Left renal pelvis (tissue), 4 donors: ENCODE data around the gene RALGAPB. TPM values are rescaled to one million over a fixed set of nuclear protein-coding genes. Genes with fewer than 3 reads are reported as not detected.
"Not testable (repeated sequence)": the region's sequence is repeated elsewhere in the genome, so short reads cannot be mapped to it uniquely, and the experiment has no call there.

Experiments used
- DNase-seq, 4 donors: peaks; one replicate each; pipeline ENCODE4 v3.0.0-alpha.2; 2013; ENCODE audit warnings: low read depth in 4 of 4, low spot score in 3 of 4
- polyA plus RNA-seq, 4 donors: library from polyadenylated mRNA; unstranded; fragments of 120-200 nt; gene quantifications; one replicate each; pipeline ENCODE4 v1.2.1, GENCODE V29; 2013; ENCODE audit not compliant: insufficient read length in 4 of 4

The RALGAPB gene
- polyA plus RNA-seq, 4 donors, result 31.3 to 41.9 (median 38.5) TPM

DNA sequence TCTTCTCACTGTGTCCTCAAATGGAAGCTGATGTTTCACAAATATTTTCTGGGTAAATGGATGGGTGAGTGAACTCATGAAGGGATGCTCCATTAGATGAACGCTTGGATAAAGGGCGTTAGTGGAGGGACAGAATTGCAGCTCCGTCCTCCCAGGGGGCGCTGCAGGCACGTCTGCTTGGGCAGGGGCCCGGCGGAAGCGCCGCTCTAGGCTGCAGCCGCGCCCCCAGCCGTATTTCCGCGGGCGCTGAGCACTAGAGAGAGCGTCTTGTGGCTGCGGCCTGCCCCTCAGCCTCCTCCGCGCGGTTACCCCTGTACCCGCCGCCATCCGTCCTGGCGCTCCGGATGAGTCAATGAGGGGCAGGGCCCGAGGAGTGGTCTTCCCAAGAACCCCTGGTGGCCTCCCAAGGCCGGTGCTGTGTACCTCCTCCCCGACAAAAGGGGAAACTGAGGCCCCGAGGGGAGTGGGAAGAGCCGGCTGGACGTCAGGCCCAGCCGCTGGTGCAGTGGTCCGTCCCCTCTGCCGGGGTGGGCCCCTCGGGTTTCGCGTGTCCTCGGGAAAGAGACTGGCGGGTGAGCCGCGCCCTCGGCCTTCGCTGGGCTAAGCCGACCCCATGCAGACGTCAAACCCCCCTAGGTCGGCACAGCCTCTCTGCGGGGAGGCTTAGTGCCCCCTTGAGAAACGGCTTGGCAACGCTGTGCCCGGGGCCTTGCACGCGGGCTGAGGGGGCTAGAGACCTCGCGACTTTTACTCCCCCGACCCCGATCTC, 26.0 kb upstream of the RALGAPB start:
- peak; percentile 71 to 82 (median 79) for DNase-seq

DNA sequence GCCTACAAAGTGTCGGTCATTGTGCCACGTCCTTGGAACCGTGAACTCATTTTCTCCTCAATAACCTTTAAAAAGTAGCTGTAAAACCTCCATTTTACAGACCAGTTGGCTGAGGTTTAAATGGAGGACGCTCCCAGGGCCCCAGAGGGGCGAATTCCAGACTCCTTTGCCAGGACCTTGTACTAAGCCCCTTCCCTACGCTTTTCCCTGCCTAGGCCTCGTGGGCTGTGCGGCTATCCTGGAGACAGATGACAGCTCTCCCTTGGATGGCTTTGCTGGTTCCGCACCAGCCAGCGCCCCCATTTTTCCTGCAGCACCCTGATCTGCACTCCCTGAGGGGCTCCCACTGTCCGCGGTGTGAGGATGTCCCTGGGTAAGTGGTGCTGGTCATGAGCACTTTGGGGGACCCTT, 25.4 kb upstream of the RALGAPB start:
- no peak for DNase-seq

- no peak for DNase-seq
Measured at GRCh38 chr20:38447931-38448675, 24.5 kb upstream of the RALGAPB start.

GRCh38 chr20:38449046-38449445, 23.6 kb upstream of the RALGAPB start:
- DNase-seq, result no peak

- DNase-seq, result no peak
Measured at GRCh38 chr20:38450412-38450975, 22.1 kb upstream of the RALGAPB start.

- DNase-seq, result no peak
Measured at GRCh38 chr20:38452880-38453624, 19.6 kb upstream of the RALGAPB start.

GRCh38 chr20:38453941-38454340, 18.7 kb upstream of the RALGAPB start:
- no peak for DNase-seq

DNA sequence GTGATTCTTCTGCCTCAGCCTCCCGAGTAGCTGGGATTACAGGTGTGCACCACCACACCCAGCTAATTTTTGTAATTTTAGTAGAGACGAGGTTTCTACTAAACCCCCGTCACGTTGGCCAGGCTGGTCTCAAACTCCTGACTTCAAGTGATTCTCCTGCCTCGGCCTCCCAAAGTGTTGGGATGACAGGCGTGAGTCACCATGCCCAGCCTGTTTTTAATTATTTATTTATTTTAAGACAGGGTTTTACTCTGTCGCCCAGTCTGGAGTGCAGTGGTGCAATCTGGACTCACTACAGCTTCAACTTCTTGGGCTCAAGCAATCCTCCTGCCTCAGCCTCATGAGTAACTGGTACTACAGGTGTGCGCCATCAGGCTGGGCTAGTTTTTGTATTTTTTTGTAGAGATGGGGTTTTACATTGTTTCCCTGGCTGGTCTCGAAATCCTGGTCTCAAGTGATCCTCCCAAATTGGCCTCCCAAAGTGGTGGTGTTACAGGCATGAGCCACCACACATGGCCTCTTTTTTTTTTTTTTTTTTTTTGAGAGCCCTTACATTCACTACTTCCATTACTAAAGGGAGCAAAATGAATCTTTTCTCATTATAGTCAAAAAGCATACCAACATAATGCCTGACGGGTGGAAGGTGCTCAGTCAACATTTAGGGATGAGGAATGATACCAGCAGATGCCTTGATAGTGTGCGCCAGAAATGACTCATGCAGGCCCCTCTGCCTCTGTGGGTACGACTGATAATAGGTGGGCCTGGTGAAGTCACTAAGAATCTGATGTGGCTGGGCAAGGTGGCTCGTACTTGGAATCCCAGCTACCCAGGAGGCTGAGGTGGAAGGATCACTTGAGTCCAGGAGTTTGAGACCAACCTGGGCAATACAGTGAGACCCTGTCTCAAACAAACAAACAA, 17.8 kb upstream of the RALGAPB start:
- no peak for DNase-seq

- no peak for DNase-seq
Measured at GRCh38 chr20:38458314-38458713, 14.3 kb upstream of the RALGAPB start.

GRCh38 chr20:38460040-38460623, 12.5 kb upstream of the RALGAPB start:
- DNase-seq, result peak in 2 of 4 donors; percentile 35 to 73

GRCh38 chr20:38460631-38461030, 12.0 kb upstream of the RALGAPB start:
- DNase-seq, result not testable (repeated sequence)

- DNase-seq, result not testable (repeated sequence)
Measured at GRCh38 chr20:38461167-38461566, 11.5 kb upstream of the RALGAPB start.

DNA sequence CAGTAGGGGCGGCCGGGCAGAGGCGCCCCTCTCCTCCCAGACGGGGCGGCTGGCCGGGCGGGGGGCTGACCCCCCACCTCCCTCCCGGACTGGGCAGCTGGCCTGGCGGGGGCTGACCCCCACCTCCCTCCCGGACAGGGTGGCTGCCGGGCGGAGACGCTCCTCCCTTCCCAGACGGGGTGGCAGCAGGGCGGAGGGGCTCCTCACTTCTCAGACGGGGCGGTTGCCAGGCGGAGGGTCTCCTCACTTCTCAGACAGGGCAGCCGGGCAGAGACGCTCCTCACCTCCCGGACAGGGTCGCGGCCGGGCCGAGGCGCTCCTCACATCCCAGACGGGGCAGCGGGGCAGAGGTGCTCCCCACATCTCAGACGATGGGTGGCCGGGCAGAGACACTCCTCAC, 11.1 kb upstream of the RALGAPB start:
- DNase-seq, result not testable (repeated sequence)

- no peak for DNase-seq
Measured at GRCh38 chr20:38466171-38466570, 6.5 kb upstream of the RALGAPB start.

DNA sequence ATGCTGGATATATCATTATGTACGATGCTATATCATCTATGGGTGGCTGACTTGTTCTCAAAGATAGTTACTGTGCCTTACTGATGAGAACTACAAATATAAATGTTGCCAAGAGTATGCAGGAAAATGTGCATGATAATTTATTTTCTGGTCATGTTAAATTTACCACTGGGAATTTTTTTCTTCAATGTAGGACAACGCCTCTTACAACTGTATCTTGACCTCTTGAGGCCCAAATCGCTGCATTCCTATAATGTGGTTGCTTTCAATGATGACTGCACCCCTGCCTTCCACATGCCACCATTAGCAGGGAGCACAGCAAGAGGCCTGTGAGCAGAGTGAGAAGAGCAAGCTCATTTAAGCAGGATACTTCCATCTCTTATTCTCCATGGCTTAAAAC, 5.7 kb upstream of the RALGAPB start:
- DNase-seq, result no peak

DNA sequence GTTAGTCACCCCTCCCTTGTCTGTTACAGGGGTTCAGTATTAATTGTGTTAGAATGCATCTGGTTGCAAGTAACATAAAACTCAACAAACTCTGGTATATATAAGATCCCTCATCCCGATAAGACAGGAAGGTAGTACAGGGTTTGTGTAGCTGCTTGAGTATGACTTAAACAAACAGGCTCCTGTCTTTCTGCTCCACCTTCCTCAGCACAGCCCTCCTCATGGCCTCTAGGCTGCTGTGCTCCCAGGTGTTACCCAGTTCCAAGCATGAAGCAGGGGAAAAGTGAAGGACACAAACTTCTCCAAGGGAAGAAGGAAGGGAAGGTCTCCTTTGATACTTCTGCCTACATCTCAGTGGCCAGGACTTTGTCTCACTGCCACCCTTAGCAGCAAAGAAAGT, 1.4 kb upstream of the RALGAPB start:
- no peak for DNase-seq

DNA sequence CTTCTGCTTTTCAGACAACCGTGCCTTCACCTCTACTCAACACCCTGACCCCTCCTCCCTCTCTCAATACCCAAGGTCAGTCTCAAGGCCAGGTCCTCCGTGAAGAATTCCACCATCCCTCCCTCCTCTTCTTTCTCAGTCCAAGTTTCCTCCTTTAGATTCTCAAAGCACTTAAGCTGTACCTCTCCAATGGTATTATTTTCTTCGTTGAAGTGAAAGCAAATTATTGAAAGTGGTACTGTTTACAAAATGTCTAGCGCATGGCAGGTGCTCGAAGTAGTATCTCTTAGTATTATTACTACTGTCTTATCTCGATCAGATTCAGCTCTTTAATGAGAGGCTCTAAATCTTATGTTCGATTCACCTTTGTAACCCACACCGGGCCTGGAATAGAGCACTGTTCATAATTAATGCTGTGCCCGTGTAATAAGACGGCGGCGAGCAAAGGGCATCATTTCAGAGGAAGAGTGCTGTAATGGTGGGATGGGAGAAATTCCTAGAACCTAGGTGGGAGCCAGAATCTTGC, 593 bp upstream of the RALGAPB start:
- no peak for DNase-seq

- peak in 1 of 4 donors; percentile 6 for DNase-seq
Measured at GRCh38 chr20:38473367-38473795, 738 bp downstream of the RALGAPB start.

GRCh38 chr20:38477747-38478146, 5.1 kb downstream of the RALGAPB start:
- DNase-seq, result no peak
